LoVo (cell line): ENCODE data around the gene CHD9NB.
A peak's percentile ranks its signal among the peaks of the same experiment; 100 is the strongest.

ENCODE experiments used
- DNase-seq: peaks from one replicate; pipeline ENCODE4 v3.0.0-alpha.2; 2016; ENCODE audit warnings: low spot score

Gene CHD9NB

DNA sequence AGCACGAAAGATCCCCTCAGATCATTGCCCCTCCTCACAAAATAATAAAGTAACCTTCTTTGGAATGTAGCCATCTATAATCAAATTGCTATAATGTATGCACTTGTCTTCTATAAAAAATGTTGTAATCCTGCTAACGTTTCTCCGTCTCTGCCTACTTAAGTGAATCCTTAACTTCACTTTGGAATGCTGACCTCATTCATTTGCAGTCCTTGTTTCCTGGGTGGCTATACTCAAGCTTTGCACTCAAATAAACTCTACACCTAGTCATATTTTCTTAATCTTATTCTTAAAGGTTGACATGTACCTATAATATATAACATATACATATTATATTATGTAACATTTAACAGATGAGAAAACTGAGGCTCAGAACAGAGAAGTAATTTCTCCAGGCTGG lies 22.7 kb downstream of the CHD9NB start:
- no peak for DNase-seq

GRCh38 chr16:53024045-53024444 lies 28.7 kb downstream of the CHD9NB start:
- DNase-seq = no peak

DNA sequence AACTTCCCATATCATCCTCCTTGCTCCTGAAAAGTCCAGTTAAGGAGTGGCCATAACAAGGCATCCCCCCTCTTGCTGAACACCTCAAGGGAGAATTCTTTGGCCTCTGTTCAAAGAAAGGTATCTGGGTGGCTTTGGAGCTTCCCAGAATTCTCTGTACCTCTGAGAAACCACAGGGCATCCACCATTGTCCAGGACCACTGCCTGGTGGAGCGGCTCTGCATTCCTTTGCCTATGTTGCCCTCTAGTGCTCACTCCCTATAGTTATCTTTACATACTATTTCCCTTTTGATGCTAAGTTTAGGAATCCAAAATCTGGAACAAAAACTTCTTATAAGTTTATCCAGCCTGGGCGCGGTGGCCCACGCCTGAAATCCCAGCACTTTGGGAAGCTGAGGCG lies 30.3 kb downstream of the CHD9NB start:
- DNase-seq = peak; percentile 55

DNA sequence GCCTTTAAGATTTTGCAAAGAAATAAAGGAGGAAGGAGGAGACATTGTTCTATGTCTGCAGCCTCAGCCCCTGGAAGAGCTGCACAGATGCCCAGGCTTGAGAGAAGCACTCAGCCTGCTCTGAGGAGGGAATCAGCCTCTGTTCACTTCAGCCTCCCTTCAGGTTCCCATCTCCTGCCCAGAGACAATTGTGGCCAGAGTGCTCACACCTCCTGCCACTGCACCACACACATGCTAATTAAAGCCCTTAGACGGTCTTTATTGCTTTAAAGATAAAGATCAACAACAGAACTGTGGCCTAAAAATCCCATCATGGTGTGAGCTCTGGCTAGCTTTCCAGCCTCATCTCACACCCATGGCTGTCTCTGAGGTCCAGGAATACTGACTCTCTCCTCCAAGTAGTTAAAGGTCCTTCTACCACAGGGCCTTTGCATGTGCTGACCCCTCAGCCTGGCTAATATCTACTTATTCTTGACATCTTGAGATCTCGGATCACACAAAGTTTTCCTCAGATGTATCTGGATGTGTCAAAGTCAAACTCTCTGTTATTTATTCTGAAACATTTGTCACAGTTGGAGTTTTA lies 33.8 kb downstream of the CHD9NB start:
- no peak for DNase-seq

DNA sequence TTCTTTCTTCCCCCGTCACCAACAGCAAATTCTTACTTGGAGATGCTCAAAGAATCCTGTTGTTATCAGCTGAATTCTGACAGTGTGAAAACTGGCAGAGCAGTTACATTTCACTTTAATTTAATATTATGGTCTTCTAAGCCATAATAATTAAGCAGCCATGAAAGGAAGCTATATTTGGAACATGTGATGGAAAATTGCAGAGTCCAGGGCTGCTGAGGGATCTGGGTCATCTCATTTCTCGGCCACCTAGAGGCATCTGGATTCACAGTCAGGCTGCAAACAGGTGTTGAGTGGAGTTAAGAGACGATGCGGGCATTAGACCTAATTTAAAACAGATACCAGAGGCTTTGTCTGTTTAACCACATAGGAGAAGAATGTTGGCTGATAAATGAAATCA lies 38.4 kb downstream of the CHD9NB start:
- no peak for DNase-seq

DNA sequence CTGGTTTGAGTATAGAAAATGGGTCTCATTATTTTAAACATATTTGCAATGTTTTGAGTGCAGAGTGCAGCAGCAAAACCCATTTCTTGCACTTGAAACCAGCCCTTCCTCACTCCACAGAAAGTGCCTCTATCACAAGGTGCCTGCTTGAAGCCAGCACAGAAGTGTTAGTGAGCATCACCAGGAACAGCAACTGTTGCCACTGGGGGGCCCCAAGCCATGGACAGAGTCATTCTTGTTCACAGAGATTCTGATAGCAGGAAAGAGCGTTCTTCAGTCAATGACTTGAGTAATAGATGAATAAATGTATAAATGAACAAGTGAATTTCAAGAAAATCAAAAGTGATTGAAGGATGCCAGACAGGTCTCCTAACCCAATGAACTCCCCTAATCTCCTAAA lies 45.6 kb downstream of the CHD9NB start:
- DNase-seq = no peak

DNA sequence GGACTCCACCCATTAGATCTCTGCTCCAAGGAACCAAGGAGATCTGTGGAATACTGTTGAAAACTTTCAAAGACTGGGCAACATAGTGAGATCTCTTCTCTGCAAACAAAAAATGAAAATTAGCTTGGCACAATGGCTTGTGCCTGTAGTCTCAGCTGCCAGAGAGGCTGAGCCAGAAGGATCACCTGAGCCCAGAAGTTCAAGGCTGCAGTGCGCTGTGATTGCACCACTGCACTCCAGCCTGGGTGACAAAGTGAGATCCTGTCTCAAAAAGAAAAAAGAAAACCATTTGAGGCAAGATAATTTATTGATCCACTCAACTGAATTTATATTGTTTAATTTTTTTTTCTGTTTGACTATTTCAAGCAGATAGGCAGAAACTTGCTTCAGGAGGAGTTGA lies 54.8 kb downstream of the CHD9NB start:
- no peak for DNase-seq

GRCh38 chr16:52994942-52995341 lies 57.8 kb downstream of the CHD9NB start:
- DNase-seq = no peak

DNA sequence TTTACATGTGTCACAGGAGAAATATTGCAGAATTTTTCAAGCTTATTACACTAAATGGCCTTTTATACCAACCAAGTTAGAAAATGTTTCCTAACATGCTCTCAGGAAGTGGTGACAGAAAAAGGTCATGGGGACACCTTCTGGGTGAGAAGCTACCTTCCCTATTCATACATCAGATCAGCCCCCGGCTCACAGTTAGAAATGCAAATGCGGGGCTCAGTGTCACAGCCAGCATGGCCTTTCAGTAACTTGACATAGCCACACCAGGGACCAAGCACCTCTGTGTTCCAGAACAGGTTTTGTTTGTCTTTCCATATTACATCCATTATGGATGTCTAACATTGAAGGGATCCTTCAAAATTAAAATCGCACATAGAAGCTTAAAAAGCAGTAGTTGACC lies 59.5 kb downstream of the CHD9NB start:
- DNase-seq = no peak

DNA sequence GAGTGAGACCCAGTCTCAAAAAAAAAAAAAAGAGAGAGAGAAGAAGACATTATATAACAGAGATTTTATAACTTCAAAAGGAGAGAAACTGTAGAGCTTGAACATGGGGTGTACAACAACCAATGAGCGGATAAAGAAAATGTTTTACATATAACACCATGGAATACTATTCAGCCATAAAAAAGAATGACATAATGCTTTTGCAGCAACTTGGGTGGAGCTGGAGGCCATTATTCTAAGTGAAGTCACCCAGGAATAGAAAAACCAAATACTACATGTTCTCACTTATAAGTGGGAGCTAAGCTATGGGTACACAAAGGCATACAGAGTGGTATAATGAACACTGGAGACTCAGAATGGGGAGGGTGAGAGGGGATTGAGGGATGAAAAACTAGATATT lies 61.1 kb downstream of the CHD9NB start:
- no peak for DNase-seq
